ENCODE data around the gene NUDT8. TPM values are rescaled to one million over a fixed set of nuclear protein-coding genes. Genes with fewer than 3 reads are reported as not detected.

The NUDT8 gene
- total and polyA plus RNA-seq, 9 of the 15 experiments (the other 6 are each of a cell fraction or from before 2014, with no cell fraction given): 0.23 to 27.8 (median 5.0) TPM

- TF ChIP-seq CUX1 (CRISPR knock-in tag; IDR thresholded peaks at IDR 0.05): no peak
- no peak for TF ChIP-seq ZNF143 (CRISPR knock-in tag; IDR thresholded peaks at IDR 0.05)
- TF ChIP-seq, protein P1, sequence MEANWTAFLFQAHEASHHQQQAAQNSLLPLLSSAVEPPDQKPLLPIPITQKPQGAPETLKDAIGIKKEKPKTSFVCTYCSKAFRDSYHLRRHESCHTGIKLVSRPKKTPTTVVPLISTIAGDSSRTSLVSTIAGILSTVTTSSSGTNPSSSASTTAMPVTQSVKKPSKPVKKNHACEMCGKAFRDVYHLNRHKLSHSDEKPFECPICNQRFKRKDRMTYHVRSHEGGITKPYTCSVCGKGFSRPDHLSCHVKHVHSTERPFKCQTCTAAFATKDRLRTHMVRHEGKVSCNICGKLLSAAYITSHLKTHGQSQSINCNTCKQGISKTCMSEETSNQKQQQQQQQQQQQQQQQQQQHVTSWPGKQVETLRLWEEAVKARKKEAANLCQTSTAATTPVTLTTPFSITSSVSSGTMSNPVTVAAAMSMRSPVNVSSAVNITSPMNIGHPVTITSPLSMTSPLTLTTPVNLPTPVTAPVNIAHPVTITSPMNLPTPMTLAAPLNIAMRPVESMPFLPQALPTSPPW (CRISPR knock-in tag; IDR thresholded peaks at IDR 0.05): peak; percentile 69
- no peak; the same call in 1 of the 2 replicates for TF ChIP-seq TCF7 (IDR thresholded peaks at IDR 0.05; ENCODE audit: borderline replicate concordance)
- no peak for TF ChIP-seq COPS2 (conservative IDR thresholded peaks at IDR 0.05)
- no peak for TF ChIP-seq ADNP (tag; IDR thresholded peaks at IDR 0.05)
- no peak for TF ChIP-seq HDAC6 (IDR thresholded peaks at IDR 0.05; ENCODE audit: low read depth, low read length)
- peak; percentile 79 for TF ChIP-seq ATF7 (IDR thresholded peaks at IDR 0.05)
- no peak for TF ChIP-seq ZNF830 (CRISPR knock-in tag; IDR thresholded peaks at IDR 0.05)
- no peak for TF ChIP-seq GABPB2 (CRISPR knock-in tag; conservative IDR thresholded peaks at IDR 0.05)
- TF ChIP-seq SMARCA5 (IDR thresholded peaks at IDR 0.05): no peak
- TF ChIP-seq, protein P2, sequence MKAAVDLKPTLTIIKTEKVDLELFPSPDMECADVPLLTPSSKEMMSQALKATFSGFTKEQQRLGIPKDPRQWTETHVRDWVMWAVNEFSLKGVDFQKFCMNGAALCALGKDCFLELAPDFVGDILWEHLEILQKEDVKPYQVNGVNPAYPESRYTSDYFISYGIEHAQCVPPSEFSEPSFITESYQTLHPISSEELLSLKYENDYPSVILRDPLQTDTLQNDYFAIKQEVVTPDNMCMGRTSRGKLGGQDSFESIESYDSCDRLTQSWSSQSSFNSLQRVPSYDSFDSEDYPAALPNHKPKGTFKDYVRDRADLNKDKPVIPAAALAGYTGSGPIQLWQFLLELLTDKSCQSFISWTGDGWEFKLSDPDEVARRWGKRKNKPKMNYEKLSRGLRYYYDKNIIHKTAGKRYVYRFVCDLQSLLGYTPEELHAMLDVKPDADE (conservative IDR thresholded peaks at IDR 0.05; ENCODE audit: control insufficient read depth, low read depth, low read length): no peak; the same call in 1 of the 2 replicates
- peak; percentile 64 for TF ChIP-seq KDM5B (IDR thresholded peaks at IDR 0.05; ENCODE audit: insufficient replicate concordance, low read depth, low read length)
- TF ChIP-seq MBD2 (IDR thresholded peaks at IDR 0.05; ENCODE audit: borderline replicate concordance, low read depth): no peak
- TF ChIP-seq PRMT5 (CRISPR knock-in tag; IDR thresholded peaks at IDR 0.05): no peak
- no peak for TF ChIP-seq NFRKB (IDR thresholded peaks at IDR 0.05; ENCODE audit: low read depth)
- peak; percentile 70 to 74 for TF ChIP-seq NRF1 (conservative IDR thresholded peaks at IDR 0.05 in 1 of 2, IDR thresholded peaks at IDR 0.05 in 1 of 2)
- TF ChIP-seq HSF4 (CRISPR knock-in tag; IDR thresholded peaks at IDR 0.05; ENCODE audit: borderline replicate concordance): no peak
- no peak for TF ChIP-seq ZNF445 (CRISPR knock-in tag; IDR thresholded peaks at IDR 0.05; ENCODE audit: low read depth)
These were observed 648 bp upstream of the NUDT8 start (continued) for GRCh38 chr11:67630228-67630942.

All from K562 (cell line).